GM18858 (cell line): ENCODE measurements around the gene PRRG3.

ENCODE experiments used
- ATAC-seq: cut with Tn5 transposase; IDR thresholded peaks from one replicate; pipeline ENCODE4 v1.9.1; 2021; ENCODE audit not compliant: unreplicated experiment

Gene PRRG3

GRCh38 chrX:151741606-151742005 is 46.3 kb downstream of the PRRG3 start:
- ATAC-seq = no peak

GRCh38 chrX:151742311-151742710 is 47.1 kb downstream of the PRRG3 start:
- ATAC-seq = no peak

- ATAC-seq = no peak
These were observed 48.6 kb downstream of the PRRG3 start for GRCh38 chrX:151743651-151744470.

GRCh38 chrX:151745651-151746050 is 50.4 kb downstream of the PRRG3 start:
- no peak for ATAC-seq

GRCh38 chrX:151746502-151746901 is 51.2 kb downstream of the PRRG3 start:
- no peak for ATAC-seq

GRCh38 chrX:151750511-151750910 is 55.3 kb downstream of the PRRG3 start:
- ATAC-seq = no peak

- no peak for ATAC-seq
These were observed 57.6 kb downstream of the PRRG3 start for GRCh38 chrX:151752847-151753246.

- peak; percentile 87 for ATAC-seq
These were observed 58.2 kb downstream of the PRRG3 start for GRCh38 chrX:151753313-151754046.

- no peak for ATAC-seq
These were observed 58.8 kb downstream of the PRRG3 start for GRCh38 chrX:151754047-151754429.

GRCh38 chrX:151754641-151755215 is 59.5 kb downstream of the PRRG3 start:
- no peak for ATAC-seq
